Esophagus squamous epithelium (tissue), 4 donors: ENCODE data around the gene NR2E1.

Experiments
- POLR2A ChIP-seq, 4 donors: fragments of 450-650 bp; IDR thresholded peaks; one replicate each; pipeline ENCODE4 v1.6.1; 2017; ENCODE audit warnings: antibody characterized with exemption in 4 of 4, mild to moderate bottlenecking in 4 of 4, moderate library complexity in 3 of 4
- TF ChIP-seq, protein P1 (sequence below), 6 experiments: fragments of 450-650 bp in 4 of 6; fragments of 200-600 bp in 2 of 6; sonication (generic) in 2 of 6; IDR thresholded peaks; one replicate each; pipeline ENCODE4 v1.5.1; 2016 to 2019; ENCODE audit warnings: antibody characterized with exemption in 6 of 6, mild to moderate bottlenecking in 4 of 6, moderate library complexity in 4 of 6

DNA sequence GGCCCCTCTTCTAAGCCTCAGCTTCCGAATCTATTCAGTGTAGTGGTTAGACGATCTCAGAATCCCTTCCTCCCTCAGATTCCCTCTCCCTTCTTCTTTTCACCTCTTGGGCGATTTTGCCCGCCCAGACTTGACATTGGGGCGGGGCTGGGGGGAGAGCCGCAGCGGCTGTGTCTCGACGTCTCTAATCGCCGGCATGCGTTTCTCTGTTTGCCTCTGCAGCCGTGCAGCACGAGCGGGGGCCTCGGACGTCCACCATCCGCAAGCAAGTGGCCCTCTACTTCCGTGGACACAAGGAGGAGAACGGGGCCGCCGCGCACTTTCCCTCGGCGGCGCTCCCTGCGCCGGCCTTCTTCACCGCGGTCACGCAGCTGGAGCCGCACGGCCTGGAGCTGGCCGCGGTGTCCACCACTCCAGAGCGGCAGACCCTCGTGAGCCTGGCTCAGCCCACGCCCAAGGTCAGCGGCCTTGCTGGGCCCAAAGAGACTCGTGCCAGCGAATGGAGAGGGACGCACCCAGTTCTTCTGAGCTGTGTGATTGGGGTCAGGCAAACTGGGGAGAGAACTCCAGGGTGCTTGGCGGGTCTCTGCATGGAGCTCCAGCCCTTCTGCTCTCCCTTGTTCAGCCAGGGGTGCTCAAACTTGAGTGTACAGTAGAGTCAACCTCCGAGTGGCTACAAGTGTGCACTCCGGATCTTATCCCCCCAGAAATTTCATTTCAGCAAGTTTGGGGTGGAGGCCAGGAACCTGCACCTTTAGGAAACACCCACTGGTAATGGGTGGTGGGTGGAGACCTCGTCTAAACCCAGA lies 10.7 kb downstream of the NR2E1 start:
- TF ChIP-seq POLR2A (IDR thresholded peaks at IDR 0.05) = no peak
- TF ChIP-seq, protein P1, sequence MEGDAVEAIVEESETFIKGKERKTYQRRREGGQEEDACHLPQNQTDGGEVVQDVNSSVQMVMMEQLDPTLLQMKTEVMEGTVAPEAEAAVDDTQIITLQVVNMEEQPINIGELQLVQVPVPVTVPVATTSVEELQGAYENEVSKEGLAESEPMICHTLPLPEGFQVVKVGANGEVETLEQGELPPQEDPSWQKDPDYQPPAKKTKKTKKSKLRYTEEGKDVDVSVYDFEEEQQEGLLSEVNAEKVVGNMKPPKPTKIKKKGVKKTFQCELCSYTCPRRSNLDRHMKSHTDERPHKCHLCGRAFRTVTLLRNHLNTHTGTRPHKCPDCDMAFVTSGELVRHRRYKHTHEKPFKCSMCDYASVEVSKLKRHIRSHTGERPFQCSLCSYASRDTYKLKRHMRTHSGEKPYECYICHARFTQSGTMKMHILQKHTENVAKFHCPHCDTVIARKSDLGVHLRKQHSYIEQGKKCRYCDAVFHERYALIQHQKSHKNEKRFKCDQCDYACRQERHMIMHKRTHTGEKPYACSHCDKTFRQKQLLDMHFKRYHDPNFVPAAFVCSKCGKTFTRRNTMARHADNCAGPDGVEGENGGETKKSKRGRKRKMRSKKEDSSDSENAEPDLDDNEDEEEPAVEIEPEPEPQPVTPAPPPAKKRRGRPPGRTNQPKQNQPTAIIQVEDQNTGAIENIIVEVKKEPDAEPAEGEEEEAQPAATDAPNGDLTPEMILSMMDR (IDR thresholded peaks at IDR 0.05) = no peak
